ENCODE data around the gene CX3CL1.

- TF ChIP-seq EP300 (IDR thresholded peaks at IDR 0.05) = no peak
- TF ChIP-seq CTCF (IDR thresholded peaks at IDR 0.05) = no peak
- TF ChIP-seq POLR2A (IDR thresholded peaks at IDR 0.05) = no peak
- TF ChIP-seq POLR2AphosphoS5 (IDR thresholded peaks at IDR 0.05) = no peak
These were observed 16.8 kb downstream of the CX3CL1 start for GRCh38 chr16:57389087-57389468.

Measured in upper lobe of left lung (tissue), 4 donors.